Upper lobe of left lung (tissue), 4 donors: ENCODE measurements around the gene METTL9.
"Not testable (repeated sequence)": the region's sequence is repeated elsewhere in the genome, so short reads cannot be mapped to it uniquely, and the experiment has no call there.

Source experiments
- CTCF ChIP-seq, 6 experiments: fragments of 450-650 bp in 4 of 6; fragments of 200-600 bp in 2 of 6; sonication (generic) in 2 of 6; IDR thresholded peaks; one replicate each; pipeline ENCODE4 v1.5.1; 2016 to 2019; ENCODE audit warnings: antibody characterized with exemption in 6 of 6
- POLR2A ChIP-seq, 4 donors: fragments of 450-650 bp; IDR thresholded peaks; one replicate each; pipeline ENCODE4 v1.5.1; 2016 to 2017; ENCODE audit warnings: antibody characterized with exemption in 4 of 4, mild to moderate bottlenecking in 2 of 4

- not testable (repeated sequence) for TF ChIP-seq CTCF, POLR2A (IDR thresholded peaks at IDR 0.05)
Measured at GRCh38 chr16:21578311-21578710, 21.1 kb upstream of the METTL9 start.
